Measurements from ENCODE around the gene TTLL1.

DNA sequence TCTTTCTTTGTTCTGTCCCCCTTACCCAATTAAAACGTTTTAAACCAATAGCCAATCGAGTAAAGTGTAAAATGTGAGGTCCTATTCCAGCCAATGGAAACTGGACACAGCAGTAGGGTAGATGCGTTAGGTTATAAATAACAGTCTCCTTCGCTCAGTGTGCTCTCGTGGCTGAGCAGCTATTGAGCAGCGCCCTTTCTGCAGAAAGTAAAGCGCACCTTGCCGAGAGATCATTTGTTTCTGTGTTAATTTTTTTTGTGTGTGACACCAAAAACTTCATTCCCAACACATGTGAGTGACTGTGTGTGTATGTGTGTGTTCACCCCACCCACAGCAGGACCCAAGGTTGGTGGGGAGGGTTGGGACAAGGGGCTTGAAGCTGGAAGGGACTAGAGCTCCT is 7.2 kb upstream of the TTLL1 start:
- TF ChIP-seq, protein P1, sequence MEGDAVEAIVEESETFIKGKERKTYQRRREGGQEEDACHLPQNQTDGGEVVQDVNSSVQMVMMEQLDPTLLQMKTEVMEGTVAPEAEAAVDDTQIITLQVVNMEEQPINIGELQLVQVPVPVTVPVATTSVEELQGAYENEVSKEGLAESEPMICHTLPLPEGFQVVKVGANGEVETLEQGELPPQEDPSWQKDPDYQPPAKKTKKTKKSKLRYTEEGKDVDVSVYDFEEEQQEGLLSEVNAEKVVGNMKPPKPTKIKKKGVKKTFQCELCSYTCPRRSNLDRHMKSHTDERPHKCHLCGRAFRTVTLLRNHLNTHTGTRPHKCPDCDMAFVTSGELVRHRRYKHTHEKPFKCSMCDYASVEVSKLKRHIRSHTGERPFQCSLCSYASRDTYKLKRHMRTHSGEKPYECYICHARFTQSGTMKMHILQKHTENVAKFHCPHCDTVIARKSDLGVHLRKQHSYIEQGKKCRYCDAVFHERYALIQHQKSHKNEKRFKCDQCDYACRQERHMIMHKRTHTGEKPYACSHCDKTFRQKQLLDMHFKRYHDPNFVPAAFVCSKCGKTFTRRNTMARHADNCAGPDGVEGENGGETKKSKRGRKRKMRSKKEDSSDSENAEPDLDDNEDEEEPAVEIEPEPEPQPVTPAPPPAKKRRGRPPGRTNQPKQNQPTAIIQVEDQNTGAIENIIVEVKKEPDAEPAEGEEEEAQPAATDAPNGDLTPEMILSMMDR (IDR thresholded peaks at IDR 0.05): no peak
- no peak for TF ChIP-seq POLR2A (IDR thresholded peaks at IDR 0.05)

All from thyroid gland (tissue), 4 donors.